ENCODE measurements around the gene PCYT2. TPM values are rescaled to one million over a fixed set of nuclear protein-coding genes. Genes with fewer than 3 reads are reported as not detected.

The PCYT2 gene
- total and polyA plus RNA-seq, 9 of the 15 experiments (the other 6 are each of a cell fraction or from before 2014, with no cell fraction given): 0.92 to 134 (median 82.5) TPM

DNA sequence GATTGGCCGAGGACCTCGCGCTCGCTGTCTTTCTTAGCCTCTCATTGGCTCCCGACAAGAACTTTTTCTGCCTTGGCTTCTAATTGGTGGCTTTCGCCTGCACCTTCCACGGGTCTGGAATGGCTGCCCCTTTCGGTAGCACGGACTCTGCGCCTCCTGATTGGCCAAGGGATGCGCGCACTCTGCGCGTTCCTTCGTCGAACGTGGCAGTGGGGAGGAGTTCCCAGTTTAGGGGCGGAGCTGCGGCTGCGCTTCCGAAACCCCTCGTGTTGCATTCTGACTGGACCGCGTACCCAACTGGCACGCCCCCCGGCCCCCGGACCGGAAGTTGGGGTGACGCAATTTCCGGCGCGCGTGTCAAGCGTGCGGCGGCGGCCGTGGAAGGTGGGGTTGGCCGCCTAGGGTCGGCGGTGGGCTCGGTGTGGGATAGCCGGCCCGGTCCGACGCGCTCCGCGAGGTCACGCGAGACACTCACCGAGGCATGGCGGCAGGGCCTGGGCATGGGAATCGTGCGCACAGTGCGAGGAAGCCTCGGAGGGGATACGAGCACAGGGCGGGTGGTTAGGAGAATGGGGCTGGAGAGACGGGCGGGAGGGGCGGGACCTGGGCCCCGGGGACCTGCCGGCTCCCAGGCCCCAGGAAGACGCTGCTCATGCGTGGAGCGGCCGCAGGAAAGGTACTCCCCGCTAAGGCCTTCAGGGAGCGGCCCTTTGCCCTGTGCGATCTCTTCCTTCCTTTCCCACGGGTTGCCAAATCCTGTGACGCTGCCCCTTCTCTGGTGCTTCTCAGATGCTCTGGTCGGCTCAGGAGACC lies 50.2 kb downstream of the PCYT2 start (continued):
- TF ChIP-seq, protein P1, sequence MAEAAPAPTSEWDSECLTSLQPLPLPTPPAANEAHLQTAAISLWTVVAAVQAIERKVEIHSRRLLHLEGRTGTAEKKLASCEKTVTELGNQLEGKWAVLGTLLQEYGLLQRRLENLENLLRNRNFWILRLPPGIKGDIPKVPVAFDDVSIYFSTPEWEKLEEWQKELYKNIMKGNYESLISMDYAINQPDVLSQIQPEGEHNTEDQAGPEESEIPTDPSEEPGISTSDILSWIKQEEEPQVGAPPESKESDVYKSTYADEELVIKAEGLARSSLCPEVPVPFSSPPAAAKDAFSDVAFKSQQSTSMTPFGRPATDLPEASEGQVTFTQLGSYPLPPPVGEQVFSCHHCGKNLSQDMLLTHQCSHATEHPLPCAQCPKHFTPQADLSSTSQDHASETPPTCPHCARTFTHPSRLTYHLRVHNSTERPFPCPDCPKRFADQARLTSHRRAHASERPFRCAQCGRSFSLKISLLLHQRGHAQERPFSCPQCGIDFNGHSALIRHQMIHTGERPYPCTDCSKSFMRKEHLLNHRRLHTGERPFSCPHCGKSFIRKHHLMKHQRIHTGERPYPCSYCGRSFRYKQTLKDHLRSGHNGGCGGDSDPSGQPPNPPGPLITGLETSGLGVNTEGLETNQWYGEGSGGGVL (CRISPR knock-in tag; IDR thresholded peaks at IDR 0.05): no peak
- no peak for TF ChIP-seq SOX6 (IDR thresholded peaks at IDR 0.05)
- no peak for TF ChIP-seq TARDBP (IDR thresholded peaks at IDR 0.05)
- no peak for TF ChIP-seq SRSF7 (optimal IDR thresholded peaks at IDR 0.05; ENCODE audit: low read depth, low read length)
- TF ChIP-seq EGR1 (conservative IDR thresholded peaks at IDR 0.05): peak; percentile 57
- TF ChIP-seq TRIM28 (IDR thresholded peaks at IDR 0.05): no peak
- TF ChIP-seq ZNF239 (CRISPR knock-in tag; IDR thresholded peaks at IDR 0.05): no peak; the same call in 1 of the 2 replicates
- peak; percentile 57 for TF ChIP-seq ZNF384 (IDR thresholded peaks at IDR 0.05; ENCODE audit: low read depth, low read length)
- no peak for TF ChIP-seq MEF2A (IDR thresholded peaks at IDR 0.05; ENCODE audit: control insufficient read depth, low read depth, low read length)
- no peak for TF ChIP-seq SRSF1 (IDR thresholded peaks at IDR 0.05; ENCODE audit: low read depth, low read length)
- no peak for TF ChIP-seq FOXA1 (IDR thresholded peaks at IDR 0.05; ENCODE audit: borderline replicate concordance)
- TF ChIP-seq MCM2 (IDR thresholded peaks at IDR 0.05; ENCODE audit: low read depth): no peak
- TF ChIP-seq POLR2AphosphoS2 (IDR thresholded peaks at IDR 0.05; ENCODE audit: low read length): no peak
- TF ChIP-seq, protein P2, sequence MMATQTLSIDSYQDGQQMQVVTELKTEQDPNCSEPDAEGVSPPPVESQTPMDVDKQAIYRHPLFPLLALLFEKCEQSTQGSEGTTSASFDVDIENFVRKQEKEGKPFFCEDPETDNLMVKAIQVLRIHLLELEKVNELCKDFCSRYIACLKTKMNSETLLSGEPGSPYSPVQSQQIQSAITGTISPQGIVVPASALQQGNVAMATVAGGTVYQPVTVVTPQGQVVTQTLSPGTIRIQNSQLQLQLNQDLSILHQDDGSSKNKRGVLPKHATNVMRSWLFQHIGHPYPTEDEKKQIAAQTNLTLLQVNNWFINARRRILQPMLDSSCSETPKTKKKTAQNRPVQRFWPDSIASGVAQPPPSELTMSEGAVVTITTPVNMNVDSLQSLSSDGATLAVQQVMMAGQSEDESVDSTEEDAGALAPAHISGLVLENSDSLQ (IDR thresholded peaks at IDR 0.05): peak; percentile 80
- no peak for TF ChIP-seq ZEB2 (IDR thresholded peaks at IDR 0.05)
- TF ChIP-seq ZKSCAN1 (IDR thresholded peaks at IDR 0.05; ENCODE audit: low read depth, low read length): 0 out of 2 replicates have a peak, but pooled peaks have one; percentile 21
- no peak for TF ChIP-seq STAT5A (IDR thresholded peaks at IDR 0.05; ENCODE audit: borderline replicate concordance, low read length)
- peak; percentile 99 for TF ChIP-seq ZNF766 (CRISPR knock-in tag; conservative IDR thresholded peaks at IDR 0.05)
- TF ChIP-seq, protein P3, sequence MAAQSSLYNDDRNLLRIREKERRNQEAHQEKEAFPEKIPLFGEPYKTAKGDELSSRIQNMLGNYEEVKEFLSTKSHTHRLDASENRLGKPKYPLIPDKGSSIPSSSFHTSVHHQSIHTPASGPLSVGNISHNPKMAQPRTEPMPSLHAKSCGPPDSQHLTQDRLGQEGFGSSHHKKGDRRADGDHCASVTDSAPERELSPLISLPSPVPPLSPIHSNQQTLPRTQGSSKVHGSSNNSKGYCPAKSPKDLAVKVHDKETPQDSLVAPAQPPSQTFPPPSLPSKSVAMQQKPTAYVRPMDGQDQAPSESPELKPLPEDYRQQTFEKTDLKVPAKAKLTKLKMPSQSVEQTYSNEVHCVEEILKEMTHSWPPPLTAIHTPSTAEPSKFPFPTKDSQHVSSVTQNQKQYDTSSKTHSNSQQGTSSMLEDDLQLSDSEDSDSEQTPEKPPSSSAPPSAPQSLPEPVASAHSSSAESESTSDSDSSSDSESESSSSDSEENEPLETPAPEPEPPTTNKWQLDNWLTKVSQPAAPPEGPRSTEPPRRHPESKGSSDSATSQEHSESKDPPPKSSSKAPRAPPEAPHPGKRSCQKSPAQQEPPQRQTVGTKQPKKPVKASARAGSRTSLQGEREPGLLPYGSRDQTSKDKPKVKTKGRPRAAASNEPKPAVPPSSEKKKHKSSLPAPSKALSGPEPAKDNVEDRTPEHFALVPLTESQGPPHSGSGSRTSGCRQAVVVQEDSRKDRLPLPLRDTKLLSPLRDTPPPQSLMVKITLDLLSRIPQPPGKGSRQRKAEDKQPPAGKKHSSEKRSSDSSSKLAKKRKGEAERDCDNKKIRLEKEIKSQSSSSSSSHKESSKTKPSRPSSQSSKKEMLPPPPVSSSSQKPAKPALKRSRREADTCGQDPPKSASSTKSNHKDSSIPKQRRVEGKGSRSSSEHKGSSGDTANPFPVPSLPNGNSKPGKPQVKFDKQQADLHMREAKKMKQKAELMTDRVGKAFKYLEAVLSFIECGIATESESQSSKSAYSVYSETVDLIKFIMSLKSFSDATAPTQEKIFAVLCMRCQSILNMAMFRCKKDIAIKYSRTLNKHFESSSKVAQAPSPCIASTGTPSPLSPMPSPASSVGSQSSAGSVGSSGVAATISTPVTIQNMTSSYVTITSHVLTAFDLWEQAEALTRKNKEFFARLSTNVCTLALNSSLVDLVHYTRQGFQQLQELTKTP (IDR thresholded peaks at IDR 0.05; ENCODE audit: low read depth in 1 of 2, partially characterized antibody in 2 of 2): no peak
- TF ChIP-seq RBM39 (optimal IDR thresholded peaks at IDR 0.05; ENCODE audit: low read depth, low read length): no peak
- TF ChIP-seq, protein P4, sequence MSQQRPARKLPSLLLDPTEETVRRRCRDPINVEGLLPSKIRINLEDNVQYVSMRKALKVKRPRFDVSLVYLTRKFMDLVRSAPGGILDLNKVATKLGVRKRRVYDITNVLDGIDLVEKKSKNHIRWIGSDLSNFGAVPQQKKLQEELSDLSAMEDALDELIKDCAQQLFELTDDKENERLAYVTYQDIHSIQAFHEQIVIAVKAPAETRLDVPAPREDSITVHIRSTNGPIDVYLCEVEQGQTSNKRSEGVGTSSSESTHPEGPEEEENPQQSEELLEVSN (IDR thresholded peaks at IDR 0.05; ENCODE audit: borderline replicate concordance in 1 of 2, extremely low read depth in 1 of 2, insufficient read depth in 1 of 2, insufficient read length in 1 of 2, low read depth in 1 of 2, low read length in 1 of 2, poor library complexity in 1 of 2, severe bottlenecking in 1 of 2): peak; percentile 66 to 67
- no peak for TF ChIP-seq ZBTB8A (IDR thresholded peaks at IDR 0.05; ENCODE audit: partially characterized antibody)
